HepG2 (cell line): ENCODE data around the gene DTHD1.

Experiments
- CTCF ChIP-seq: sonication (generic); formaldehyde crosslinking; IDR thresholded peaks from 2 replicates; pipeline ENCODE4 v1.5.0; 2020; ENCODE audit warnings: mild to moderate bottlenecking, missing genetic modification reagents, moderate library complexity
- HMGXB4 ChIP-seq, 2 experiments: sonication (generic) in 1 of 2; formaldehyde crosslinking in 1 of 2; IDR thresholded peaks; 2 replicates each; pipeline versions ENCODE4 v1.4.0 to v1.6.1; 2018 to 2020; ENCODE audit warnings: missing genetic modification reagents in 2 of 2, borderline replicate concordance in 1 of 2, low read depth in 1 of 2, mild to moderate bottlenecking in 1 of 2, missing biosample characterization in 1 of 2
- NFE2L2 ChIP-seq: fragments of 150-350 bp; IDR thresholded peaks from 2 replicates; pipeline ENCODE4 v1.6.1; 2014; ENCODE audit warnings: low read length
- NR0B2 ChIP-seq: sonication (generic); formaldehyde crosslinking; IDR thresholded peaks from 2 replicates; pipeline ENCODE4 v1.4.0; 2020; ENCODE audit warnings: mild to moderate bottlenecking, missing genetic modification reagents
- POLR2A ChIP-seq, 2 experiments: IDR thresholded peaks; 2 replicates each; pipeline ENCODE4 v1.6.1; 2011; ENCODE audit warnings: low read depth in 2 of 2, low read length in 2 of 2, mild to moderate bottlenecking in 1 of 2, moderate library complexity in 1 of 2; ENCODE audit not compliant: insufficient read depth in 1 of 2
- UBTF ChIP-seq: sonication (generic); formaldehyde crosslinking; IDR thresholded peaks from 2 replicates; pipeline ENCODE4 v1.4.0; 2020; ENCODE audit warnings: mild to moderate bottlenecking, missing genetic modification reagents
- ZNF382 ChIP-seq: sonication (generic); formaldehyde crosslinking; IDR thresholded peaks from 2 replicates; pipeline ENCODE4 v1.5.0; 2020; ENCODE audit warnings: missing genetic modification reagents, mild to moderate bottlenecking, borderline replicate concordance
- ZNF768 ChIP-seq: sonication (generic); formaldehyde crosslinking; IDR thresholded peaks from 2 replicates; pipeline ENCODE4 v1.4.0; 2020; ENCODE audit warnings: missing genetic modification reagents

- TF ChIP-seq ZNF768 (CRISPR knock-in tag) (no peak), POLR2A (IDR thresholded peaks at IDR 0.05; ENCODE audit: insufficient read depth in 1 of 2, low read depth in 2 of 2, low read length in 2 of 2) (no peak), NFE2L2 (no peak), CTCF (no peak), NR0B2 (CRISPR knock-in tag) (no peak), UBTF (CRISPR knock-in tag) (no peak), HMGXB4 (CRISPR knock-in tag; IDR thresholded peaks at IDR 0.05; ENCODE audit: borderline replicate concordance in 1 of 2, low read depth in 1 of 2) (no peak), ZNF382 (CRISPR knock-in tag) (no peak)
Measured at GRCh38 chr4:36290641-36291040, 9.2 kb downstream of the DTHD1 start.
